Liver (tissue), 9 donors: ENCODE results near the gene CSNK1A1L. TPM values are rescaled to one million over a fixed set of nuclear protein-coding genes. Genes with fewer than 3 reads are reported as not detected.

ENCODE experiments used
- DNase-seq: peaks from one replicate; pipeline ENCODE4 v3.0.0-alpha.2; 2017; ENCODE audit warnings: low spot score
- H3K27ac ChIP-seq, 2 donors: one replicate each; pipeline ENCODE4 v1.7.0; 2013; ENCODE audit warnings: inconsistent platforms in 2 of 2, low read length in 2 of 2, control low read depth in 1 of 2, low read depth in 1 of 2, mild to moderate bottlenecking in 1 of 2
- H3K27me3 ChIP-seq, 4 donors: one replicate each; pipeline versions ENCODE4 v1.6.1 to v1.7.0; 2013; ENCODE audit warnings: low read length in 3 of 4, inconsistent platforms in 1 of 4, mild to moderate bottlenecking in 1 of 4, moderate library complexity in 1 of 4; ENCODE audit not compliant: control insufficient read depth in 4 of 4, insufficient read depth in 4 of 4
- H3K36me3 ChIP-seq, 4 donors: one replicate each; pipeline versions ENCODE4 v1.6.1 to v1.7.0; 2013; ENCODE audit warnings: low read length in 3 of 4, mild to moderate bottlenecking in 3 of 4, low read depth in 1 of 4, moderate library complexity in 1 of 4; ENCODE audit not compliant: control insufficient read depth in 4 of 4, insufficient read depth in 3 of 4
- H3K4me1 ChIP-seq, 4 donors: one replicate each; pipeline versions ENCODE4 v1.6.1 to v1.7.0; 2013; ENCODE audit warnings: low read length in 3 of 4, mild to moderate bottlenecking in 3 of 4, moderate library complexity in 1 of 4; ENCODE audit not compliant: control insufficient read depth in 4 of 4, insufficient read depth in 4 of 4
- H3K4me3 ChIP-seq, 3 donors: one replicate each; pipeline versions ENCODE4 v1.6.1 to v1.7.0; 2013; ENCODE audit warnings: low read length in 3 of 3, control low read depth in 1 of 3, low read depth in 1 of 3, mild to moderate bottlenecking in 1 of 3
- H3K9ac ChIP-seq, 2 donors: one replicate each; pipeline ENCODE4 v1.7.0; 2013; ENCODE audit warnings: low read length in 2 of 2, mild to moderate bottlenecking in 2 of 2, moderate library complexity in 2 of 2, control low read depth in 1 of 2, low read depth in 1 of 2
- H3K9me3 ChIP-seq, 4 donors: one replicate each; pipeline versions ENCODE4 v1.6.1 to v1.7.0; 2013; ENCODE audit warnings: low read length in 3 of 4; ENCODE audit not compliant: control insufficient read depth in 4 of 4
- CTCF ChIP-seq: fragments of 150-350 bp; IDR thresholded peaks from 2 replicates; pipeline ENCODE4 v1.5.1; 2017; ENCODE audit warnings: improper control_type of control experiment, low read depth, low read length; ENCODE audit not compliant: missing input control
- EGR1 ChIP-seq, 2 donors: IDR thresholded peaks; 2 replicates each; pipeline ENCODE4 v1.6.1; 2016 to 2018; ENCODE audit warnings: antibody characterized with exemption in 2 of 2, low read depth in 2 of 2
- FOXA1 ChIP-seq: IDR thresholded peaks from 2 replicates; pipeline ENCODE4 v1.6.1; 2016; ENCODE audit warnings: antibody characterized with exemption
- GABPA ChIP-seq, 2 donors: IDR thresholded peaks in 1 of 2; conservative IDR thresholded peaks in 1 of 2; 2 replicates each; pipeline ENCODE4 v1.6.1; 2016; ENCODE audit warnings: antibody characterized with exemption in 2 of 2, mild to moderate bottlenecking in 1 of 2, moderate library complexity in 1 of 2
- HNF4A ChIP-seq, 2 donors: conservative IDR thresholded peaks; 2 replicates each; pipeline ENCODE4 v1.6.1; 2016; ENCODE audit warnings: antibody characterized with exemption in 2 of 2, mild to moderate bottlenecking in 2 of 2
- HNF4G ChIP-seq: IDR thresholded peaks from 2 replicates; pipeline ENCODE4 v1.6.1; 2016; ENCODE audit warnings: antibody characterized with exemption
- JUND ChIP-seq, 2 donors: IDR thresholded peaks; 2 replicates each; pipeline ENCODE4 v1.6.1; 2016; ENCODE audit warnings: antibody characterized with exemption in 2 of 2
- NR2F2 ChIP-seq: IDR thresholded peaks from 2 replicates; pipeline ENCODE4 v1.6.1; 2016; ENCODE audit warnings: antibody characterized with exemption
- REST ChIP-seq: IDR thresholded peaks from 2 replicates; pipeline ENCODE4 v1.6.1; 2016; ENCODE audit warnings: antibody characterized with exemption, mild to moderate bottlenecking
- RXRA ChIP-seq, 2 donors: IDR thresholded peaks; 2 replicates each; pipeline ENCODE4 v1.6.1; 2017 to 2018; ENCODE audit warnings: antibody characterized with exemption in 2 of 2, mild to moderate bottlenecking in 1 of 2
- SP1 ChIP-seq: IDR thresholded peaks from 2 replicates; pipeline ENCODE4 v1.6.1; 2018; ENCODE audit warnings: antibody characterized with exemption, mild to moderate bottlenecking
- ZBTB33 ChIP-seq: IDR thresholded peaks from 2 replicates; pipeline ENCODE4 v1.6.1; 2016; ENCODE audit warnings: antibody characterized with exemption
- WGBS: extraction: QIAGEN DNeasy Blood & Tissue Kit; methylation state at CpG from one replicate; pipeline ENCODE4 v1.1.7; 2013; 5-methylcytosine and 5-hydroxymethylcytosine counted together
- polyA plus RNA-seq, 2 donors: library from polyadenylated mRNA; stranded (reverse) in 1 of 2; unstranded in 1 of 2; fragments of 200-250 nt in 1 of 2; fragments of >200 nt in 1 of 2; fragmentation: Nextera tagmentation in 1 of 2; extraction: Ambion mirVana in 1 of 2; gene quantifications; one replicate each; pipeline versions ENCODE4 v1.2.1 to v1.2.3, GENCODE V29; 2013 to 2015
- total RNA-seq, 2 donors: library from RNA; depleted of rRNA; stranded (reverse); fragments of >200 nt; gene quantifications; one replicate each; pipeline ENCODE4 v1.2.3, GENCODE V29; 2014
- donor health status: healthy.
- donor health status: healthy.
- donor health status: healthy.
- donor health status: healthy.
- donor health status: healthy.

The CSNK1A1L gene
- total and polyA plus RNA-seq, 4 donors, result not detected

GRCh38 chr13:37132211-37132610 is 26.7 kb upstream of the CSNK1A1L start:
- Histone ChIP-seq H3K36me3 (no peaks in the 10 kb centered on the region), H3K9me3 (peaks cover 0 to 2% (median 0%) of the 10 kb centered on the region in 4 donors), H3K4me3 (no peak overlapping the region), H3K27ac (no peak overlapping the region), H3K9ac (no peak overlapping the region), H3K27me3 (no peaks in the 10 kb centered on the region), H3K4me1 (no peaks in the 10 kb centered on the region)
- WGBS, result 71% methylated on average over 2 of the region's 2 CpGs
- DNase-seq, result no peak
- TF ChIP-seq NR2F2, result no peak

GRCh38 chr13:37131092-37131491 is 25.6 kb upstream of the CSNK1A1L start:
- Histone ChIP-seq H3K4me3 (no peak overlapping the region), H3K9me3 (peaks cover 0 to 2% (median 0%) of the 10 kb centered on the region in 4 donors), H3K36me3 (no peaks in the 10 kb centered on the region), H3K4me1 (no peaks in the 10 kb centered on the region), H3K27me3 (no peaks in the 10 kb centered on the region), H3K27ac (no peak overlapping the region), H3K9ac (no peak overlapping the region)
- DNase-seq, result no peak
- TF ChIP-seq HNF4G, result no peak
- no peak for TF ChIP-seq RXRA (IDR thresholded peaks at IDR 0.05)
- no peak for TF ChIP-seq ZBTB33
- no peak for TF ChIP-seq JUND (IDR thresholded peaks at IDR 0.05)
- no peak for TF ChIP-seq NR2F2
- TF ChIP-seq GABPA (IDR thresholded peaks at IDR 0.05 in 1 of 2, conservative IDR thresholded peaks at IDR 0.05 in 1 of 2), result no peak
- TF ChIP-seq EGR1 (IDR thresholded peaks at IDR 0.05; ENCODE audit: low read depth in 2 of 2), result no peak
- no peak for TF ChIP-seq CTCF
- 68% methylated on average over 3 of the region's 3 CpGs for WGBS

- H3K4me1 ChIP-seq, result no peaks in the 10 kb centered on the region
- TF ChIP-seq EGR1 (IDR thresholded peaks at IDR 0.05; ENCODE audit: low read depth in 2 of 2) (no peak), CTCF (no peak), HNF4A (conservative IDR thresholded peaks at IDR 0.05) (no peak), NR2F2 (no peak), SP1 (no peak), JUND (IDR thresholded peaks at IDR 0.05) (no peak), FOXA1 (no peak), HNF4G (no peak), REST (no peak)
- H3K9me3 ChIP-seq, result peaks cover 0 to 2% (median 0%) of the 10 kb centered on the region in 4 donors
- H3K9ac ChIP-seq, result no peak overlapping the region
- no peak overlapping the region for H3K27ac ChIP-seq
- DNase-seq, result no peak
- no peaks in the 10 kb centered on the region for H3K36me3 ChIP-seq
- H3K4me3 ChIP-seq, result no peak overlapping the region
- no peaks in the 10 kb centered on the region for H3K27me3 ChIP-seq
- WGBS, result 71% methylated on average over 4 of the region's 4 CpGs
These were observed 24.4 kb upstream of the CSNK1A1L start for GRCh38 chr13:37129866-37130265.
